Erythroblast (primary cell): ENCODE results near the gene IMMP2L.

Experiments used
- GATA1 ChIP-seq: IDR thresholded peaks from 2 replicates; pipeline ENCODE4 v1.6.1; 2011; ENCODE audit warnings: low read depth, mild to moderate bottlenecking, control low read depth, low read length, moderate library complexity
- POLR2A ChIP-seq: IDR thresholded peaks from 2 replicates; pipeline ENCODE4 v1.6.1; 2011; ENCODE audit warnings: mild to moderate bottlenecking, low read length

- no peak for TF ChIP-seq POLR2A
- TF ChIP-seq GATA1 = no peak
Measured at GRCh38 chr7:111205251-111205650, 357.0 kb downstream of the IMMP2L start.
